Occipital lobe (tissue), 2 donors: ENCODE data around the gene FCHSD1. TPM values are rescaled to one million over a fixed set of nuclear protein-coding genes. Genes with fewer than 3 reads are reported as not detected.

Experiments used
- DNase-seq: peaks from one replicate; lab custom pipeline; 2025; lab: John Stamatoyannopoulos, UW
- total RNA-seq: library from RNA; depleted of rRNA; stranded (reverse); fragments of >200 nt; gene quantifications from one replicate; pipeline ENCODE4 v1.2.3, GENCODE V29; 2014

Gene FCHSD1
- total RNA-seq, 1 donor from 2014 or later, result 3.0 TPM

- no peak for DNase-seq
Measured at GRCh38 chr5:141641634-141642267, 9.5 kb downstream of the FCHSD1 start.

GRCh38 chr5:141640698-141641097, 10.5 kb downstream of the FCHSD1 start:
- DNase-seq, result no peak

GRCh38 chr5:141640051-141640415, 11.2 kb downstream of the FCHSD1 start:
- DNase-seq, result no peak

GRCh38 chr5:141639357-141640050, 11.7 kb downstream of the FCHSD1 start:
- no peak for DNase-seq

- DNase-seq, result no peak
Measured at GRCh38 chr5:141638771-141639170, 12.4 kb downstream of the FCHSD1 start.

- DNase-seq, result peak; percentile 20
Measured at GRCh38 chr5:141637767-141638419, 13.3 kb downstream of the FCHSD1 start.

- no peak for DNase-seq
Measured at GRCh38 chr5:141637123-141637766, 14.0 kb downstream of the FCHSD1 start.

- peak; percentile 92 for DNase-seq
Measured at GRCh38 chr5:141636413-141637122, 14.7 kb downstream of the FCHSD1 start, which contains the start of the genes HDAC3 and RELL2. Gene HDAC3 (minus strand): TSS chr5:141636849. CDS start chr5:141636790, 59 bp downstream. Gene RELL2 (plus strand): TSS chr5:141636997. CDS start chr5:141638226, 1,229 bp downstream.

- DNase-seq, result no peak
Measured at GRCh38 chr5:141636106-141636412, 15.2 kb downstream of the FCHSD1 start.

- DNase-seq, result no peak
Measured at GRCh38 chr5:141635646-141636045, 15.6 kb downstream of the FCHSD1 start.

- no peak for DNase-seq
Measured at GRCh38 chr5:141634720-141635119, 16.5 kb downstream of the FCHSD1 start.

- no peak for DNase-seq
Measured at GRCh38 chr5:141633871-141634561, 17.2 kb downstream of the FCHSD1 start.

- DNase-seq, result no peak
Measured at GRCh38 chr5:141632650-141633049, 18.6 kb downstream of the FCHSD1 start.

- DNase-seq, result no peak
Measured at GRCh38 chr5:141630570-141631140, 20.6 kb downstream of the FCHSD1 start.

- no peak for DNase-seq
Measured at GRCh38 chr5:141628175-141628788, 22.9 kb downstream of the FCHSD1 start.

- no peak for DNase-seq
Measured at GRCh38 chr5:141623611-141624010, 27.6 kb downstream of the FCHSD1 start.

GRCh38 chr5:141623186-141623585, 28.0 kb downstream of the FCHSD1 start:
- DNase-seq, result no peak

GRCh38 chr5:141618804-141619554, 32.2 kb downstream of the FCHSD1 start, which contains the start of gene DIAPH1:
Gene DIAPH1 (minus strand): TSS chr5:141619000. CDS start chr5:141618914, 86 bp downstream.
- DNase-seq, result peak; percentile 90
